ENCODE measurements around the gene SEMA5A.

- no peak for TF ChIP-seq ELF4 (CRISPR knock-in tag; IDR thresholded peaks at IDR 0.05; ENCODE audit: low read depth)
- TF ChIP-seq JUN (CRISPR knock-in tag; IDR thresholded peaks at IDR 0.05): no peak
- no peak for TF ChIP-seq CTCF (IDR thresholded peaks at IDR 0.05)
- TF ChIP-seq, protein P1, sequence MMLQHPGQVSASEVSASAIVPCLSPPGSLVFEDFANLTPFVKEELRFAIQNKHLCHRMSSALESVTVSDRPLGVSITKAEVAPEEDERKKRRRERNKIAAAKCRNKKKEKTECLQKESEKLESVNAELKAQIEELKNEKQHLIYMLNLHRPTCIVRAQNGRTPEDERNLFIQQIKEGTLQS (CRISPR knock-in tag; conservative IDR thresholded peaks at IDR 0.05): no peak
- TF ChIP-seq AFF4 (CRISPR knock-in tag; IDR thresholded peaks at IDR 0.05; ENCODE audit: borderline replicate concordance): no peak
- TF ChIP-seq NFE2L1 (CRISPR knock-in tag; IDR thresholded peaks at IDR 0.05): no peak
- no peak for TF ChIP-seq ZNF138 (CRISPR knock-in tag; conservative IDR thresholded peaks at IDR 0.05)
- no peak for TF ChIP-seq CREM (CRISPR knock-in tag; IDR thresholded peaks at IDR 0.05)
- no peak for TF ChIP-seq ZNF232 (CRISPR knock-in tag; IDR thresholded peaks at IDR 0.05)
- TF ChIP-seq, protein P2, sequence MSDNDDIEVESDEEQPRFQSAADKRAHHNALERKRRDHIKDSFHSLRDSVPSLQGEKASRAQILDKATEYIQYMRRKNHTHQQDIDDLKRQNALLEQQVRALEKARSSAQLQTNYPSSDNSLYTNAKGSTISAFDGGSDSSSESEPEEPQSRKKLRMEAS (CRISPR knock-in tag; IDR thresholded peaks at IDR 0.05): no peak
Observed at GRCh38 chr5:9348401-9348996, 197.4 kb downstream of the SEMA5A start.

Data from WTC11 (cell line).